Erythroblast (primary cell): ENCODE results near the gene APH1B.

Experiments
- GATA1 ChIP-seq: IDR thresholded peaks from 2 replicates; pipeline ENCODE4 v1.6.1; 2011; ENCODE audit warnings: low read depth, mild to moderate bottlenecking, control low read depth, low read length, moderate library complexity
- POLR2A ChIP-seq: IDR thresholded peaks from 2 replicates; pipeline ENCODE4 v1.6.1; 2011; ENCODE audit warnings: mild to moderate bottlenecking, low read length

DNA sequence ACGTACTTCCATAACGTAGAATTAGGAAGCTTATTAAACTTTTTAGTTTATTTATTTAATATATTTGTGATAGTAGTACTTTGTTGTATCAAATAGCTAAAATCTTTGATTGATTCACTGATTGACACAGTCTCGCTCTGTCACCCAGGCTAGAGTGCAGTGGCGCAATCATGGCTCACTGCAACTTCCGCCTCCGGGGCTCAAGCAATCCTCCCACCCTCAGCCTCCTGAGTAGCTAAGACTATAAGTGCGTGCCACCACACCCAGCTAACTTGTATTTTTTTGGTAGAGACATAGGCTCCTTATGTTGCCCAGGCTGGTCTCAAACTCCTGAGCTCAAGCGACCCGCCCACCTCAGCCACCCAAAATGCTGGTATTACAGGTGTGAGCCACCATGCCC is 5.7 kb downstream of the APH1B start:
- TF ChIP-seq POLR2A, result no peak
- TF ChIP-seq GATA1, result no peak
